ENCODE data around the gene BZW2.

- TF ChIP-seq CTCF (IDR thresholded peaks at IDR 0.05) (no peak), EP300 (IDR thresholded peaks at IDR 0.05) (no peak)
Measured at GRCh38 chr7:16660702-16661464, 14.9 kb downstream of the BZW2 start.

Data from tibial nerve (tissue), 4 donors.